Mesenteric fat pad (tissue), 1 donor: Measurements from ENCODE around the gene PHIP. TPM values are rescaled to one million over a fixed set of nuclear protein-coding genes. Genes with fewer than 3 reads are reported as not detected.

Source experiments
- DNase-seq: peaks from one replicate; pipeline ENCODE4 v3.0.0-alpha.2; 2020; ENCODE audit warnings: low spot score
- total RNA-seq: library from RNA; stranded (reverse); fragmentation: NEBNext Ultra II Directional; extraction: Animal tissue kit (Norgen Biotek cat#: 25700); gene quantifications from one replicate; pipeline ENCODE4 v1.2.1, GENCODE V29; 2021
- donor health status: DM: yes; HTN: yes; CAD: no.

Gene PHIP
- total RNA-seq, 1 donor from 2014 or later, result 21.8 TPM

GRCh38 chr6:79011940-79012339 lies 66.1 kb downstream of the PHIP start:
- no peak for DNase-seq

- DNase-seq, result no peak
Observed at GRCh38 chr6:79010422-79010821, 67.6 kb downstream of the PHIP start.

GRCh38 chr6:79009819-79010218 lies 68.2 kb downstream of the PHIP start:
- DNase-seq, result no peak

- no peak for DNase-seq
Observed at GRCh38 chr6:79005497-79005896, 72.6 kb downstream of the PHIP start.

- DNase-seq, result no peak
Observed at GRCh38 chr6:79005024-79005423, 73.0 kb downstream of the PHIP start.

GRCh38 chr6:79004239-79004638 lies 73.8 kb downstream of the PHIP start:
- DNase-seq, result no peak

GRCh38 chr6:79001415-79001814 lies 76.6 kb downstream of the PHIP start:
- DNase-seq, result no peak

- DNase-seq, result no peak
Observed at GRCh38 chr6:78999737-79000136, 78.3 kb downstream of the PHIP start.

GRCh38 chr6:78995946-78996345 lies 82.1 kb downstream of the PHIP start:
- no peak for DNase-seq

- no peak for DNase-seq
Observed at GRCh38 chr6:78995346-78995745, 82.7 kb downstream of the PHIP start.

GRCh38 chr6:78993955-78994354 lies 84.1 kb downstream of the PHIP start:
- DNase-seq, result no peak

- DNase-seq, result no peak
Observed at GRCh38 chr6:78989191-78989590, 88.9 kb downstream of the PHIP start.

- no peak for DNase-seq
Observed at GRCh38 chr6:78986161-78986560, 91.9 kb downstream of the PHIP start.

GRCh38 chr6:78984225-78984950 lies 93.7 kb downstream of the PHIP start:
- DNase-seq, result no peak

GRCh38 chr6:78967191-78967590 lies 110.9 kb downstream of the PHIP start:
- no peak for DNase-seq

GRCh38 chr6:78966542-78966941 lies 111.5 kb downstream of the PHIP start:
- DNase-seq, result no peak

- no peak for DNase-seq
Observed at GRCh38 chr6:78962448-78962847, 115.6 kb downstream of the PHIP start.

- no peak for DNase-seq
Observed at GRCh38 chr6:78954740-78955139, 123.3 kb downstream of the PHIP start.

- DNase-seq, result no peak
Observed at GRCh38 chr6:78953798-78954197, 124.3 kb downstream of the PHIP start.

GRCh38 chr6:78952362-78952761 lies 125.7 kb downstream of the PHIP start:
- DNase-seq, result no peak

GRCh38 chr6:78948785-78949184 lies 129.3 kb downstream of the PHIP start:
- DNase-seq, result no peak

- DNase-seq, result no peak
Observed at GRCh38 chr6:78947962-78948361, 130.1 kb downstream of the PHIP start.

GRCh38 chr6:78947529-78947928 lies 130.5 kb downstream of the PHIP start:
- DNase-seq, result no peak

- DNase-seq, result no peak
Observed at GRCh38 chr6:78942446-78942845, 135.6 kb downstream of the PHIP start.
